ENCODE measurements around the gene NAA80. TPM values are rescaled to one million over a fixed set of nuclear protein-coding genes. Genes with fewer than 3 reads are reported as not detected.
"Not testable (repeated sequence)": the region's sequence is repeated elsewhere in the genome, so short reads cannot be mapped to it uniquely, and the experiment has no call there.

The NAA80 gene
- total RNA-seq, 4 donors from 2014 or later, result 12.4 to 19.4 (median 15.1) TPM

DNA sequence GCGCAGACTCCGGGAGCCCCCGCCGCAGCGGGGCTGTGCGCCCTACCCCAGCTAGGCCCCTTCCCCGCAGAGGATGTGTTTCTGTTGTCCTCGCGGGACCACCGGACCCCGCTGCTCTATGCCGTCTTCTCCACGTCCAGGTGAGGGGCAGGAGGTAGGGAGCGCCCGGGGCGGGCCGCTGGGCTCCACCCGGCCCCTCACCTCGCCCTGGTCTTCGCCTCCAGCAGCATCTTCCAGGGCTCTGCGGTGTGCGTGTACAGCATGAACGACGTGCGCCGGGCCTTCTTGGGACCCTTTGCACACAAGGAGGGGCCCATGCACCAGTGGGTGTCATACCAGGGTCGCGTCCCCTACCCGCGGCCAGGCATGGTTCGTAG, 25.5 kb downstream of the NAA80 start:
- intact Hi-C loops (cut with DNase I; ENCODE audit: low total_unique reads), result loop anchor here (2.0 to 10.0 kb wide), 2 partner anchors 47 to 149 kb away; no protein-coding TSS in a partner anchor

DNA sequence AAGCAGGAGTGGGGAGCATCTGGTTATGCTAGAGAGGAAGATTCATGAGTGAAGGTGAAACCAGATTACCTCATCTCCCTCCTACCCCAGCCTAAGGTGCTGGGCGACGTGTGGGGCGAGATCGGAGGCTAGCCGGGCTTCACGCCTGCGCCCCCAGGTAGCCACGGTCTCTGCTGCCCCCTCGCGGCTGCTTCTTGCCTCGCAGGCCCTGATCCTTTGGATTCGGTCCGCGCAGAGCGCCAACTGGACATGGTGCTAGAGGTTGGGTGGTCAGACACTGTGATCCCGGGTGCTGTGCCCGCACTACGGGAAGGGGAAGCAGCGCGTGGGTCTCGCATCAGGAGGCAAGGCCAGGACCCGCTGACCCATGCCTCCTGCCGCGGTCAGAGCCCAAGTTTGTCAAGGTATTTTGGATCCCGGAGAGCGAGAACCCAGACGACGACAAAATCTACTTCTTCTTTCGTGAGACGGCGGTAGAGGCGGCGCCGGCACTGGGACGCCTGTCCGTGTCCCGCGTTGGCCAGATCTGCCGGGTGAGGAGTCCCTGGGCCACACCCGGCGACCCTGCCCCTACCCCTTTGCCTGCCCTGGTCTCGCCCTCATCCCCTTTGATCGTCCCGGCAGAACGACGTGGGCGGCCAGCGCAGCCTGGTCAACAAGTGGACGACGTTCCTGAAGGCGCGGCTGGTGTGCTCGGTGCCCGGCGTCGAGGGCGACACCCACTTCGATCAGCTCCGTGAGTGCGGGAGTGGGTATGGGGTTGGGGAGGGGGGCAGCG, 26.1 kb downstream of the NAA80 start:
- intact Hi-C loops (cut with DNase I; ENCODE audit: low total_unique reads), result loop anchor here (2.0 to 10.0 kb wide), 2 partner anchors 46 to 148 kb away; no protein-coding TSS in a partner anchor
- DNase-seq (ENCODE audit: low spot score in 2 of 2), result peak; percentile 79 to 97
- no peak overlapping the region for H3K4me3 ChIP-seq (ENCODE audit: low read depth, poor library complexity, severe bottlenecking)
- WGBS, 2 donors, result 4 to 11% methylated on average over 31 to 59 of the region's 61 CpGs
- TF ChIP-seq, protein P1, sequence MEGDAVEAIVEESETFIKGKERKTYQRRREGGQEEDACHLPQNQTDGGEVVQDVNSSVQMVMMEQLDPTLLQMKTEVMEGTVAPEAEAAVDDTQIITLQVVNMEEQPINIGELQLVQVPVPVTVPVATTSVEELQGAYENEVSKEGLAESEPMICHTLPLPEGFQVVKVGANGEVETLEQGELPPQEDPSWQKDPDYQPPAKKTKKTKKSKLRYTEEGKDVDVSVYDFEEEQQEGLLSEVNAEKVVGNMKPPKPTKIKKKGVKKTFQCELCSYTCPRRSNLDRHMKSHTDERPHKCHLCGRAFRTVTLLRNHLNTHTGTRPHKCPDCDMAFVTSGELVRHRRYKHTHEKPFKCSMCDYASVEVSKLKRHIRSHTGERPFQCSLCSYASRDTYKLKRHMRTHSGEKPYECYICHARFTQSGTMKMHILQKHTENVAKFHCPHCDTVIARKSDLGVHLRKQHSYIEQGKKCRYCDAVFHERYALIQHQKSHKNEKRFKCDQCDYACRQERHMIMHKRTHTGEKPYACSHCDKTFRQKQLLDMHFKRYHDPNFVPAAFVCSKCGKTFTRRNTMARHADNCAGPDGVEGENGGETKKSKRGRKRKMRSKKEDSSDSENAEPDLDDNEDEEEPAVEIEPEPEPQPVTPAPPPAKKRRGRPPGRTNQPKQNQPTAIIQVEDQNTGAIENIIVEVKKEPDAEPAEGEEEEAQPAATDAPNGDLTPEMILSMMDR (IDR thresholded peaks at IDR 0.05), result peak in 1 of 3 donors; percentile 98
- TF ChIP-seq POLR2A (IDR thresholded peaks at IDR 0.05), result no peak

More for the DNA sequence above, 25.5 kb downstream of the NAA80 start:
- WGBS, 2 donors, result 52 to 67% methylated on average over 31 of the region's 31 CpGs
- no peak for DNase-seq (ENCODE audit: low spot score in 2 of 2)
- no peak overlapping the region for H3K4me3 ChIP-seq (ENCODE audit: low read depth, poor library complexity, severe bottlenecking)
- TF ChIP-seq, protein P1 (IDR thresholded peaks at IDR 0.05), result no peak

DNA sequence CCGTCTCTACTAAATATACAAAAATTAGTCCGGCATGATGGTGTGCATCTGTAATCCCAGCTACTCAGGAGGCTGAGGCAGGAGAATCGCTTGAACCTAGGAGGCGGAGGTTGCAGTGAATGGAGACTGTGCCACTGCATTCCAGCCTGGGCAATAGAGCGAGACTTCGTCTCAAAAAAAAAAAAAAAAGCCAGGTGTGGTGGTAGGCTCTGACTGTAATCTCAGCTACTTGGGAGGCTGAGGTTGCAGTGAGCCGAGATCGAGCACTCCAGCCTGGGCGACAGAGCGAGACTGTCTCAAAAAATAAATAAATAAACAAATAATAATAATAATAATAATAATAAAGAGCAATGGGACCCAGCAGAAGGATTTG, 26.7 kb downstream of the NAA80 start:
- 57 to 66% methylated on average over 10 of the region's 10 CpGs for WGBS, 2 donors
- intact Hi-C loops (cut with DNase I; ENCODE audit: low total_unique reads), result loop anchor here (2.0 to 10.0 kb wide), 2 partner anchors 46 to 148 kb away; no protein-coding TSS in a partner anchor
- DNase-seq (ENCODE audit: low spot score in 2 of 2); H3K4me3 ChIP-seq (ENCODE audit: low read depth, poor library complexity, severe bottlenecking): not testable (repeated sequence)

DNA sequence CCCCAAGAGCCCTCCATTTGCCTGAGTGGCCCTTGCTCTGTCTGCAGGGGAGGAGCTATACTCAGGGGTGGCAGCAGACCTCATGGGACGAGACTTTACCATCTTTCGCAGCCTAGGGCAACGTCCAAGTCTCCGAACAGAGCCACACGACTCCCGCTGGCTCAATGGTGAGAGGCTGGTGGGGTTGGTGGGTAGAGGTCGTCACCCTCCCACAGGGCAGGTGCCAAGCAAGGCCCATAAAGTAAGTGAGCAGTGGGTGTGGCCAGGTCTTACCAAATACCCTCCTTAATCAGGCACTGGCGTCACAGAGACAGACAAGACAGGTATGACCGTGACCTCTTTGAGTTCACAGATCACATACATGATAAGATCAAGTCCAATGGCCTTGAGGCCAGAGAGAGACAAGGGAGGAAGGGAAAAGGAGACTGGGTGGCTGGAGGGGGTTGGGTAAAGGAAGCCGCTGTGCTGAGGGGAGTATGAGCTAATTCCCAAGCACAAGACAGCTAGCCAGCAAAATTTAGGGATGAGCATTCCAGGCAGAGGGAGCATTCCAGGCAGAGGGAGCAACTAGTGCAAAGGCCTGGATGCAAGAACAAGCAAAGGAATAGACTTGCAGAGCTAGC, 27.8 kb downstream of the NAA80 start:
- intact Hi-C loops (cut with DNase I; ENCODE audit: low total_unique reads), result loop anchor here (10.0 kb wide), 1 partner anchor 147 kb away; no protein-coding TSS in a partner anchor
- DNase-seq (ENCODE audit: low spot score in 2 of 2), result no peak
- H3K4me3 ChIP-seq (ENCODE audit: low read depth, poor library complexity, severe bottlenecking), result no peak overlapping the region
- TF ChIP-seq, protein P1 (IDR thresholded peaks at IDR 0.05), result no peak
- TF ChIP-seq POLR2A (IDR thresholded peaks at IDR 0.05), result no peak
- WGBS, 2 donors, result 77 to 81% methylated on average over 10 of the region's 10 CpGs

DNA sequence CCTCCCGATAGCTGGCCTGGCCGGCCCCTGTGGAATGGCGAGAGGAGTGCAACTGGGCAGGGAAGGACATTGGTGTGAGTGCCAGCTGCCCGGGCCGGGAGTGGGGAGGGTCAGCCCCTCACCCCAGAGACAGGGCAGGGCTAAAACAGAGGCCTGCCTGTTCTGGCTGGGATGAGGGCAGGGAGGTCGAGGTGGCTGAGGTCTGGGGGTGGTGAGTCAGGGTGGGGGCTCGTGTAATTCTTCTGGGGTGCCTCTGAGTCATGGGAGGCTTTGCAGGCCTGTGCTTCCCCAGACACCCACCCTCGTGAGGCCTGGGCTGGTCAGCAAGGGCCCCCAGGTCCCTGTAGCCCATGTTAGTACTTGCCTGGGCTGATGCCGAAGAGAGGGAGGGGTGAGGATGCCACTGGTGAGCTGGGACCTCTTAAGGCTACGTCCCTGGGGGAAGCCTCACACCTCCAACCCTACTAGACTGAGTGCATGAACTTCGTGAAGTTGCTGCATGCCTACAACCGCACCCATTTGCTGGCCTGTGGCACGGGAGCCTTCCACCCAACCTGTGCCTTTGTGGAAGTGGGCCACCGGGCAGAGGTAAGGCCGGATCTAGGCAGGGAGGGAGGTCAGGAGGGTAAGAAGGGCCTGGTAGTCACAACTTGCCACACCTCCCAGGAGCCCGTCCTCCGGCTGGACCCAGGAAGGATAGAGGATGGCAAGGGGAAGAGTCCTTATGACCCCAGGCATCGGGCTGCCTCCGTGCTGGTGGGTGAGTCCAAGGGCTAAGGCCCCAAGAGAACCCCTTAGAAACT, 28.6 kb downstream of the NAA80 start:
- no peak for TF ChIP-seq POLR2A (IDR thresholded peaks at IDR 0.05)
- TF ChIP-seq, protein P1 (IDR thresholded peaks at IDR 0.05), result no peak
- 80% methylated on average over 13 to 19 of the region's 19 CpGs for WGBS, 2 donors
- DNase-seq (ENCODE audit: low spot score in 2 of 2), result no peak
- intact Hi-C loops (cut with DNase I; ENCODE audit: low total_unique reads), result loop anchor here (10.0 kb wide), 1 partner anchor 146 kb away; no protein-coding TSS in a partner anchor
- H3K4me3 ChIP-seq (ENCODE audit: low read depth, poor library complexity, severe bottlenecking), result no peak overlapping the region

Measured in lower leg skin (tissue), 4 donors.